IMR-90 (cell line): ENCODE measurements around the gene SEPTIN2. TPM values are rescaled to one million over a fixed set of nuclear protein-coding genes. Genes with fewer than 3 reads are reported as not detected.

ENCODE experiments used
- ATAC-seq: fragments of 200-7000 bp; cut with Tn5 transposase; 2 replicates; pipeline ENCODE4 v1.9.1; 2020; ENCODE audit warnings: low read depth, mild to moderate bottlenecking, moderate library complexity
- BruUV-seq: library from RNA; stranded (reverse); fragments of 400-500 nt; replicated peaks from 2 replicates; lab custom pipeline; 2021; lab: Mats Ljungman, UMichigan
- CTCF ChIA-PET: fragments of 300-600 bp; formaldehyde crosslinking; extraction: SDS; loops from one replicate; lab custom pipeline; 2021; ENCODE audit warnings: antibody characterized with exemption; lab: Yijun Ruan, JAX
- POLR2A ChIA-PET: fragments of 300-600 bp; sonication (Branson Sonifier 250); formaldehyde crosslinking; loops from one replicate; lab custom pipeline; 2022; ENCODE audit warnings: antibody characterized with exemption; ENCODE audit not compliant: unreplicated experiment; lab: Charles Lee
- DNase-seq: peaks from one replicate; pipeline ENCODE4 v3.0.0; 2013
- H2AFZ ChIP-seq: replicated peaks from 2 replicates; pipeline ENCODE3; 2013; ENCODE audit warnings: low read length, mild to moderate bottlenecking; ENCODE audit not compliant: poor library complexity
- H2AK5ac ChIP-seq: 2 replicates; pipeline ENCODE4 v1.6.1; 2013; ENCODE audit warnings: low read depth, low read length, inconsistent platforms
- H2AK9ac ChIP-seq: replicated peaks from 2 replicates; pipeline ENCODE3; 2013; ENCODE audit warnings: mild to moderate bottlenecking, low read depth, low read length, moderate library complexity; ENCODE audit not compliant: poor library complexity
- H2BK120ac ChIP-seq: 2 replicates; pipeline ENCODE4 v1.6.1; 2013; ENCODE audit warnings: low read depth, low read length, inconsistent platforms
- H2BK15ac ChIP-seq: 3 replicates; pipeline ENCODE4 v1.6.1; 2013; ENCODE audit warnings: low read depth, low read length, inconsistent platforms
- H2BK20ac ChIP-seq: 2 replicates; pipeline ENCODE4 v1.6.1; 2013; ENCODE audit warnings: low read depth, mild to moderate bottlenecking, inconsistent platforms, low read length, moderate library complexity
- H2BK5ac ChIP-seq: 2 replicates; pipeline ENCODE4 v1.6.1; 2013; ENCODE audit warnings: mild to moderate bottlenecking, low read depth, low read length, inconsistent platforms; ENCODE audit not compliant: poor library complexity, severe bottlenecking
- H3K14ac ChIP-seq: replicated peaks from 2 replicates; pipeline ENCODE4 v1.6.1; 2013; ENCODE audit warnings: low read depth, low read length, inconsistent platforms
- H3K18ac ChIP-seq: 2 replicates; pipeline ENCODE4 v1.6.1; 2013; ENCODE audit warnings: low read depth, low read length, control low read depth
- H3K23ac ChIP-seq: 2 replicates; pipeline ENCODE4 v1.6.1; 2013; ENCODE audit warnings: low read depth, low read length, inconsistent platforms
- H3K27ac ChIP-seq: 2 replicates; pipeline ENCODE4 v1.5.1; 2013; ENCODE audit warnings: mild to moderate bottlenecking, control low read depth, low read length; ENCODE audit not compliant: insufficient read depth
- H3K27me3 ChIP-seq: 2 replicates; pipeline ENCODE4 v1.6.1; 2013; ENCODE audit warnings: low read length; ENCODE audit not compliant: control insufficient read depth, insufficient read depth
- H3K36me3 ChIP-seq: 2 replicates; pipeline ENCODE4 v1.6.1; 2013; ENCODE audit warnings: low read length, mixed read lengths; ENCODE audit not compliant: control insufficient read depth, insufficient read depth
- H3K4ac ChIP-seq: 2 replicates; pipeline ENCODE4 v1.6.1; 2013; ENCODE audit warnings: low read depth, low read length, inconsistent platforms
- H3K4me1 ChIP-seq: 2 replicates; pipeline ENCODE4 v1.6.1; 2013; ENCODE audit warnings: low read length, mixed read lengths; ENCODE audit not compliant: control insufficient read depth, insufficient read depth
- H3K4me2 ChIP-seq: 2 replicates; pipeline ENCODE4 v1.6.1; 2013; ENCODE audit warnings: low read depth, mild to moderate bottlenecking, control low read depth, low read length, moderate library complexity
- H3K4me3 ChIP-seq: 2 replicates; pipeline ENCODE4 v1.5.1; 2013; ENCODE audit warnings: low read depth, mild to moderate bottlenecking, control low read depth, low read length, moderate library complexity; ENCODE audit not compliant: insufficient read depth
- H3K56ac ChIP-seq: 2 replicates; pipeline ENCODE4 v1.6.1; 2013; ENCODE audit warnings: low read length, inconsistent platforms; ENCODE audit not compliant: insufficient read depth; ENCODE audit errors: extremely low read depth
- H3K79me1 ChIP-seq, 2 experiments: 2 replicates each; pipeline ENCODE4 v1.6.1; 2013; ENCODE audit warnings: low read length in 2 of 2, inconsistent platforms in 1 of 2, low read depth in 1 of 2
- H3K9ac ChIP-seq: 2 replicates; pipeline ENCODE4 v1.6.1; 2013; ENCODE audit warnings: low read depth, low read length, control low read depth
- H3K9me1 ChIP-seq: 2 replicates; pipeline ENCODE4 v1.6.1; 2013; ENCODE audit warnings: low read length, inconsistent platforms; ENCODE audit not compliant: insufficient read depth
- H3K9me3 ChIP-seq: 2 replicates; pipeline ENCODE4 v1.6.1; 2013; ENCODE audit warnings: low read length; ENCODE audit not compliant: control insufficient read depth, insufficient read depth
- H4K20me1 ChIP-seq: 2 replicates; pipeline ENCODE4 v1.6.1; 2013; ENCODE audit warnings: low read length, inconsistent platforms; ENCODE audit not compliant: insufficient read depth
- H4K5ac ChIP-seq: 2 replicates; pipeline ENCODE4 v1.6.1; 2013; ENCODE audit warnings: mild to moderate bottlenecking, low read depth, low read length, control low read depth
- H4K8ac ChIP-seq, 2 experiments: 2 replicates each; pipeline ENCODE4 v1.6.1; 2013; ENCODE audit warnings: low read depth in 2 of 2, low read length in 2 of 2, control low read depth in 1 of 2, inconsistent platforms in 1 of 2
- H4K91ac ChIP-seq: 2 replicates; pipeline ENCODE4 v1.6.1; 2013; ENCODE audit warnings: low read depth, low read length, inconsistent platforms; ENCODE audit not compliant: insufficient read depth
- BHLHE40 ChIP-seq: fragments of 150-350 bp; IDR thresholded peaks from 2 replicates; pipeline ENCODE4 v1.6.1; 2016; ENCODE audit warnings: mild to moderate bottlenecking, low read depth, low read length
- ELK1 ChIP-seq: fragments of 150-350 bp; IDR thresholded peaks from 2 replicates; pipeline ENCODE4 v1.6.1; 2016; ENCODE audit warnings: low read depth, mild to moderate bottlenecking, low read length, moderate library complexity, borderline replicate concordance
- MAFK ChIP-seq: IDR thresholded peaks from 2 replicates; pipeline ENCODE4 v1.6.1; 2012; ENCODE audit warnings: low read depth, low read length, improper control_type of control experiment
- MAZ ChIP-seq: IDR thresholded peaks from 2 replicates; pipeline ENCODE4 v1.6.1; 2012; ENCODE audit warnings: low read depth, mild to moderate bottlenecking, low read length, improper control_type of control experiment, moderate library complexity, borderline replicate concordance
- MXI1 ChIP-seq: IDR thresholded peaks from 2 replicates; pipeline ENCODE4 v1.6.1; 2012; ENCODE audit warnings: low read depth, mild to moderate bottlenecking, low read length, moderate library complexity, borderline replicate concordance
- NFE2L2 ChIP-seq: fragments of 150-350 bp; IDR thresholded peaks from 2 replicates; pipeline ENCODE4 v1.6.1; 2016; ENCODE audit warnings: low read depth, mild to moderate bottlenecking, low read length
- RCOR1 ChIP-seq: IDR thresholded peaks from 2 replicates; pipeline ENCODE4 v1.6.1; 2012; ENCODE audit warnings: mild to moderate bottlenecking, low read length, improper control_type of control experiment; ENCODE audit not compliant: insufficient replicate concordance
- RFX5 ChIP-seq: IDR thresholded peaks from 2 replicates; pipeline ENCODE4 v1.8.0; 2012; ENCODE audit warnings: low read depth, mild to moderate bottlenecking, low read length, moderate library complexity
- SMC3 ChIP-seq: fragments of 150-350 bp; IDR thresholded peaks from 2 replicates; pipeline ENCODE4 v1.6.1; 2016; ENCODE audit warnings: low read depth, mild to moderate bottlenecking, antibody characterized with exemption, low read length, moderate library complexity
- WGBS, 2 experiments: methylation state at CpG; one replicate each; pipeline versions ENCODE4 v1.1.5 to v1.1.7; 2013; ENCODE audit warnings: missing lambda C conversion rate in 2 of 2; ENCODE audit not compliant: insufficient read length in 1 of 2; ENCODE audit errors: extremely low coverage in 2 of 2; 5-methylcytosine and 5-hydroxymethylcytosine counted together
- dilution Hi-C: fragments of 300-500 bp; cut with HindIII; formaldehyde crosslinking; loops from one replicate; pipeline ENCODE4 v1.14.3; 2018; ENCODE audit warnings: low sequenced_read_pairs; ENCODE audit not compliant: unreplicated experiment
- in situ Hi-C: fragments of 300-500 bp; cut with MboI; formaldehyde crosslinking; loops from 3 replicates; pipeline ENCODE4 v1.14.3; 2019; ENCODE audit warnings: low sequenced_read_pairs, inconsistent platforms, mixed read lengths
- intact Hi-C: fragments of 100-400 bp; cut with micrococcal nuclease; formaldehyde crosslinking; loops from 2 replicates; pipeline ENCODE4 v1.10.0; 2022
- polyA plus RNA-seq, 3 experiments: library from polyadenylated mRNA; depleted of rRNA; stranded (reverse); fragments of >200 nt; gene quantifications; 2 replicates each; pipeline ENCODE4 v1.2.3, GENCODE V29; 2012; ENCODE audit warnings: low replicate concordance in 1 of 3
- total RNA-seq: library from RNA; depleted of rRNA; stranded (reverse); fragments of >200 nt; gene quantifications from 2 replicates; pipeline ENCODE4 v1.2.3, GENCODE V29; 2012
- TF ChIP-seq, protein P1 (sequence below): conservative IDR thresholded peaks from 2 replicates; pipeline ENCODE4 v1.5.1; 2012; ENCODE audit warnings: mild to moderate bottlenecking, low read depth, low read length, improper control_type of control experiment

Gene SEPTIN2
- total and polyA plus RNA-seq, 2 of the 4 experiments (the other 2 are of a cell fraction) = 420 to 504 TPM

GRCh38 chr2:241291153-241291552, 24.6 kb upstream of the SEPTIN2 start:
- no peak overlapping the region for H2AK9ac ChIP-seq
- no peak overlapping the region for H3K4me2 ChIP-seq
- H3K9ac ChIP-seq = no peak overlapping the region
- H3K36me3 ChIP-seq = peaks cover 1% of the 10 kb centered on the region
- H3K23ac ChIP-seq = no peak overlapping the region
- in situ Hi-C loops = no loop called here
- H3K9me1 ChIP-seq = peaks cover 36% of the 10 kb centered on the region
- WGBS, 2 experiments = 100% methylated on average over 1 of the region's 6 CpGs; no CpG with 5 or more reads in 1 of the 2 experiments
- H2AFZ ChIP-seq = no peak overlapping the region
- intact Hi-C loops = no loop called here
- peaks cover 81% of the 10 kb centered on the region for H4K20me1 ChIP-seq
- no peak overlapping the region for H3K56ac ChIP-seq
- H2BK20ac ChIP-seq = no peak overlapping the region
- ChIA-PET POLR2A (no interaction called here), CTCF (no interaction called here)
- BruUV-seq = no TSS peak
- no peak overlapping the region for H2AK5ac ChIP-seq
- H3K9me3 ChIP-seq = no peaks in the 10 kb centered on the region
- H3K4me3 ChIP-seq = no peak overlapping the region
- no peak overlapping the region for H2BK15ac ChIP-seq
- H2BK120ac ChIP-seq = no peak overlapping the region
- no peak overlapping the region for H3K27ac ChIP-seq
- no peak for ATAC-seq
- no peak overlapping the region for H2BK5ac ChIP-seq
- H3K27me3 ChIP-seq = no peaks in the 10 kb centered on the region
- H3K4ac ChIP-seq = no peak overlapping the region
- no peak overlapping the region for H4K8ac ChIP-seq
- no peak overlapping the region for H4K91ac ChIP-seq
- no peak overlapping the region for H4K5ac ChIP-seq
- TF ChIP-seq RCOR1 = no peak
- no peak for TF ChIP-seq RFX5
- TF ChIP-seq NFE2L2 = no peak
- TF ChIP-seq SMC3 = no peak
- no peak for TF ChIP-seq BHLHE40
- no peak for TF ChIP-seq MAFK
- TF ChIP-seq, protein P1, sequence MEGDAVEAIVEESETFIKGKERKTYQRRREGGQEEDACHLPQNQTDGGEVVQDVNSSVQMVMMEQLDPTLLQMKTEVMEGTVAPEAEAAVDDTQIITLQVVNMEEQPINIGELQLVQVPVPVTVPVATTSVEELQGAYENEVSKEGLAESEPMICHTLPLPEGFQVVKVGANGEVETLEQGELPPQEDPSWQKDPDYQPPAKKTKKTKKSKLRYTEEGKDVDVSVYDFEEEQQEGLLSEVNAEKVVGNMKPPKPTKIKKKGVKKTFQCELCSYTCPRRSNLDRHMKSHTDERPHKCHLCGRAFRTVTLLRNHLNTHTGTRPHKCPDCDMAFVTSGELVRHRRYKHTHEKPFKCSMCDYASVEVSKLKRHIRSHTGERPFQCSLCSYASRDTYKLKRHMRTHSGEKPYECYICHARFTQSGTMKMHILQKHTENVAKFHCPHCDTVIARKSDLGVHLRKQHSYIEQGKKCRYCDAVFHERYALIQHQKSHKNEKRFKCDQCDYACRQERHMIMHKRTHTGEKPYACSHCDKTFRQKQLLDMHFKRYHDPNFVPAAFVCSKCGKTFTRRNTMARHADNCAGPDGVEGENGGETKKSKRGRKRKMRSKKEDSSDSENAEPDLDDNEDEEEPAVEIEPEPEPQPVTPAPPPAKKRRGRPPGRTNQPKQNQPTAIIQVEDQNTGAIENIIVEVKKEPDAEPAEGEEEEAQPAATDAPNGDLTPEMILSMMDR = no peak
- TF ChIP-seq MXI1 = no peak
- TF ChIP-seq MAZ = no peak
- no peak for TF ChIP-seq ELK1
- no peak overlapping the region for H3K14ac ChIP-seq
- DNase-seq = no peak
- peaks cover 39 to 83% of the 10 kb centered on the region in 2 experiments for H3K79me1 ChIP-seq
- no peak overlapping the region for H3K18ac ChIP-seq
- peaks cover 3% of the 10 kb centered on the region; the same call in 1 of the 2 replicates for H3K4me1 ChIP-seq
- dilution Hi-C loops = no loop called here
